Loucy (cell line): ENCODE data around the gene DIO3.

ENCODE experiments used
- H2AFZ ChIP-seq: fragments of 200-600 bp; sonication (generic); 2 replicates; pipeline ENCODE4 v1.6.0; 2016; ENCODE audit warnings: antibody characterized with exemption, mild to moderate bottlenecking, low read length, moderate library complexity
- H3F3A ChIP-seq: fragments of 200-600 bp; 2 replicates; pipeline ENCODE4 v1.6.0; 2016; ENCODE audit warnings: antibody characterized with exemption, low read depth, mild to moderate bottlenecking
- H3K27me3 ChIP-seq: fragments of 200-600 bp; sonication (generic); 2 replicates; pipeline ENCODE4 v1.6.1; 2014; ENCODE audit warnings: low read length, mild to moderate bottlenecking; ENCODE audit not compliant: insufficient read depth, poor library complexity, severe bottlenecking
- H3K36me3 ChIP-seq: fragments of 200-600 bp; sonication (generic); 2 replicates; pipeline ENCODE4 v1.6.1; 2016; ENCODE audit warnings: low read length; ENCODE audit not compliant: insufficient read depth
- H3K4me1 ChIP-seq: fragments of 200-600 bp; sonication (generic); 2 replicates; pipeline ENCODE4 v1.5.1; 2014; ENCODE audit warnings: low read length, mild to moderate bottlenecking; ENCODE audit not compliant: insufficient read depth, poor library complexity, severe bottlenecking
- H3K4me2 ChIP-seq: fragments of 200-600 bp; sonication (generic); 2 replicates; pipeline ENCODE4 v1.6.0; 2014; ENCODE audit warnings: antibody characterized with exemption, low read length, low read depth, mild to moderate bottlenecking; ENCODE audit not compliant: poor library complexity, severe bottlenecking
- H3K4me3 ChIP-seq: fragments of 200-600 bp; sonication (generic); 2 replicates; pipeline ENCODE4 v1.5.1; 2014; ENCODE audit warnings: low read length, mild to moderate bottlenecking, mixed read lengths; ENCODE audit not compliant: poor library complexity, severe bottlenecking
- H3K79me2 ChIP-seq: fragments of 200-600 bp; sonication (generic); 2 replicates; pipeline ENCODE4 v1.6.1; 2014; ENCODE audit warnings: low read length; ENCODE audit not compliant: insufficient read depth
- H3K9ac ChIP-seq: fragments of 200-600 bp; sonication (generic); 2 replicates; pipeline ENCODE4 v1.6.0; 2014; ENCODE audit warnings: mild to moderate bottlenecking, low read depth, low read length, moderate library complexity; ENCODE audit not compliant: poor library complexity, severe bottlenecking
- H3K9me2 ChIP-seq: fragments of 200-600 bp; sonication (generic); replicated peaks from 2 replicates; pipeline ENCODE4 v1.6.1; 2016; ENCODE audit warnings: low read depth, low read length, mixed read lengths
- H3K9me3 ChIP-seq: fragments of 200-600 bp; sonication (generic); 2 replicates; pipeline ENCODE4 v1.6.1; 2014; ENCODE audit warnings: mild to moderate bottlenecking, antibody characterized with exemption, low read length, low read depth; ENCODE audit not compliant: insufficient read depth
- H4K20me1 ChIP-seq: fragments of 200-600 bp; sonication (generic); 2 replicates; pipeline ENCODE4 v1.6.0; 2014; ENCODE audit warnings: antibody characterized with exemption, low read length, mild to moderate bottlenecking; ENCODE audit not compliant: insufficient read depth, poor library complexity, severe bottlenecking
- EZH2phosphoT487 ChIP-seq: fragments of 200-600 bp; IDR thresholded peaks from 2 replicates; pipeline ENCODE4 v1.6.1; 2018; ENCODE audit warnings: antibody characterized with exemption, mild to moderate bottlenecking, moderate library complexity, borderline replicate concordance
- TF ChIP-seq, protein P1 (sequence below): fragments of 200-600 bp; sonication (generic); conservative IDR thresholded peaks from 2 replicates; pipeline ENCODE4 v1.5.1; 2014; ENCODE audit warnings: mild to moderate bottlenecking, antibody characterized with exemption, low read length

The DIO3 gene

GRCh38 chr14:101551729-101552595, 9.3 kb upstream of the DIO3 start:
- H3K79me2 ChIP-seq: no peaks in the 10 kb centered on the region
- no peaks in the 10 kb centered on the region for H3K9me2 ChIP-seq
- H2AFZ ChIP-seq: no peak overlapping the region
- no peak overlapping the region for H3K4me2 ChIP-seq
- TF ChIP-seq, protein P1, sequence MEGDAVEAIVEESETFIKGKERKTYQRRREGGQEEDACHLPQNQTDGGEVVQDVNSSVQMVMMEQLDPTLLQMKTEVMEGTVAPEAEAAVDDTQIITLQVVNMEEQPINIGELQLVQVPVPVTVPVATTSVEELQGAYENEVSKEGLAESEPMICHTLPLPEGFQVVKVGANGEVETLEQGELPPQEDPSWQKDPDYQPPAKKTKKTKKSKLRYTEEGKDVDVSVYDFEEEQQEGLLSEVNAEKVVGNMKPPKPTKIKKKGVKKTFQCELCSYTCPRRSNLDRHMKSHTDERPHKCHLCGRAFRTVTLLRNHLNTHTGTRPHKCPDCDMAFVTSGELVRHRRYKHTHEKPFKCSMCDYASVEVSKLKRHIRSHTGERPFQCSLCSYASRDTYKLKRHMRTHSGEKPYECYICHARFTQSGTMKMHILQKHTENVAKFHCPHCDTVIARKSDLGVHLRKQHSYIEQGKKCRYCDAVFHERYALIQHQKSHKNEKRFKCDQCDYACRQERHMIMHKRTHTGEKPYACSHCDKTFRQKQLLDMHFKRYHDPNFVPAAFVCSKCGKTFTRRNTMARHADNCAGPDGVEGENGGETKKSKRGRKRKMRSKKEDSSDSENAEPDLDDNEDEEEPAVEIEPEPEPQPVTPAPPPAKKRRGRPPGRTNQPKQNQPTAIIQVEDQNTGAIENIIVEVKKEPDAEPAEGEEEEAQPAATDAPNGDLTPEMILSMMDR: no peak
- TF ChIP-seq EZH2phosphoT487: no peak
- no peaks in the 10 kb centered on the region for H3K27me3 ChIP-seq
- H3K4me1 ChIP-seq: no peaks in the 10 kb centered on the region
- no peaks in the 10 kb centered on the region for H4K20me1 ChIP-seq
- no peaks in the 10 kb centered on the region for H3K9me3 ChIP-seq
- H3K9ac ChIP-seq: no peak overlapping the region
- no peaks in the 10 kb centered on the region for H3K36me3 ChIP-seq
- H3K4me3 ChIP-seq: no peak overlapping the region
- H3F3A ChIP-seq: no peaks in the 10 kb centered on the region

DNA sequence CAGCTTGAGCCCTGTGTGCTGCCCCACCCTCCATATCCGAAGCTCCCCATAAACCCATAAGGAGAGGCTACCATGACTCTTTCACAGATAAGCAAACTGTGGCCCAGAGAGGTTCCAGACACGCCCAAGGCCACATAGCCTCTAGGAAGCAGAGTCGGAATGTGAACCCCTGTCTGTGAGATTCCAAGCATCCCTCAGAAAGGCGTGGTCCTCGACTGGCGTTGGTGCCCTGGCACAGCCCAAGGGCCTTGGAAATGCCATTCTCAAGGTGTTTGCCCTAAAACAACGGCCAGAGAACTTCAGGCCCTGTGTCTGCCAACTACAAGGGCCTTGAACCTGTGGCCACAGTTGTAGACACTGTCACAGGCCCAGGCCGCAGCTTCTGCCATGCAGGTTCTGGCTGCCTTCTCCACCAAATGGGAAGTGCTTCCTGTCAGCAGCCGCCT, 8.5 kb upstream of the DIO3 start:
- Histone ChIP-seq H2AFZ (no peak overlapping the region), H3K4me2 (no peak overlapping the region)

DNA sequence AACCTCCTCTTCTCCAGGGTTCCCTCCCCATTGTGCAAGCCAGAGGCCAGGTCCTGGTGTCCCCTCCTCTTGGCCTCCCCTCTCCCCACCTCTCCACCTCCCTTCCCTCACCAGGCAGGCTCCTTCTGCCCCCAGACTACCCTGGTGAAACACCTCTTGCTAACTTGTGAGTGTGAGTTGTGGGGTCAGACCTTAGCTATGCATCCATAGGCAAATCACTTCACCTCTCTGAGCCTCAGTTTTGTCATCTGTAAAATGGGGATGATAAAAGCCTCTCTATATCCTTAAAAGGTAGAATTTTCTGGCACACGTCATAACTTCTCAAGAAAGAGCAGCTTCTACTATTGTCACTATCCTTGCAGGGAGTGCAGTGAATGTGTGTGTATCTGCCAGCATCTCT, 7.9 kb upstream of the DIO3 start:
- Histone ChIP-seq H3K4me2 (no peak overlapping the region), H3K79me2 (no peaks in the 10 kb centered on the region)
- TF ChIP-seq EZH2phosphoT487: no peak
- TF ChIP-seq, protein P1: no peak

More for the DNA sequence above, 8.5 kb upstream of the DIO3 start:
- no peaks in the 10 kb centered on the region for H3K79me2 ChIP-seq
- no peaks in the 10 kb centered on the region for H3K9me2 ChIP-seq
- no peaks in the 10 kb centered on the region for H3K27me3 ChIP-seq
- no peaks in the 10 kb centered on the region for H4K20me1 ChIP-seq
- H3K4me3 ChIP-seq: no peak overlapping the region
- no peaks in the 10 kb centered on the region for H3F3A ChIP-seq
- no peak for TF ChIP-seq EZH2phosphoT487
- TF ChIP-seq, protein P1: no peak
- H3K4me1 ChIP-seq: no peaks in the 10 kb centered on the region
- H3K9ac ChIP-seq: no peak overlapping the region
- no peaks in the 10 kb centered on the region for H3K36me3 ChIP-seq
- no peaks in the 10 kb centered on the region for H3K9me3 ChIP-seq

More for the DNA sequence above, 7.9 kb upstream of the DIO3 start:
- no peaks in the 10 kb centered on the region for H4K20me1 ChIP-seq
- no peak overlapping the region for H3K4me3 ChIP-seq
- no peaks in the 10 kb centered on the region for H3K9me3 ChIP-seq
- H3K4me1 ChIP-seq: no peaks in the 10 kb centered on the region
- H3K27me3 ChIP-seq: no peaks in the 10 kb centered on the region
- no peaks in the 10 kb centered on the region for H3F3A ChIP-seq
- H3K9me2 ChIP-seq: no peaks in the 10 kb centered on the region
- H3K9ac ChIP-seq: no peak overlapping the region
- H3K36me3 ChIP-seq: no peaks in the 10 kb centered on the region
- no peak overlapping the region for H2AFZ ChIP-seq
